ENCODE data around the gene TRIM29.

DNA sequence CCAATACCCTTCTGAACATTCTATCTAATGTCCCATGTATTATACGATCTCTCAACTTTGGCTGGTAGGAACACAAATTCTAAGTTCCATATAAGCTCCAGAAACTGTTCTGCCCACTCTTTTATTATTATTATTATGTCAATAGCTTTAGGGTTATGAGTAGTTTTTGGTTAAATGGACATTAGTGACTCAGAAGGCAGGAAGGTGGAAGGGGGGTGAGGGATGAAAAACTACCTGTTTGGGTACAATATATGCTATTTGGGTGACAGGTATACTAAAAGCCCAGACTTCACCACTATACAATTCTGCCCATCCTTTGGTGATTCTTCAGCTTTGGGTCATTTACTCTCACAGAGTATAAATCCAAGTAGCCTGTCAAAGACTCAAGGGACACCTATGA lies 22.5 kb upstream of the TRIM29 start:
- TF ChIP-seq, protein P1, sequence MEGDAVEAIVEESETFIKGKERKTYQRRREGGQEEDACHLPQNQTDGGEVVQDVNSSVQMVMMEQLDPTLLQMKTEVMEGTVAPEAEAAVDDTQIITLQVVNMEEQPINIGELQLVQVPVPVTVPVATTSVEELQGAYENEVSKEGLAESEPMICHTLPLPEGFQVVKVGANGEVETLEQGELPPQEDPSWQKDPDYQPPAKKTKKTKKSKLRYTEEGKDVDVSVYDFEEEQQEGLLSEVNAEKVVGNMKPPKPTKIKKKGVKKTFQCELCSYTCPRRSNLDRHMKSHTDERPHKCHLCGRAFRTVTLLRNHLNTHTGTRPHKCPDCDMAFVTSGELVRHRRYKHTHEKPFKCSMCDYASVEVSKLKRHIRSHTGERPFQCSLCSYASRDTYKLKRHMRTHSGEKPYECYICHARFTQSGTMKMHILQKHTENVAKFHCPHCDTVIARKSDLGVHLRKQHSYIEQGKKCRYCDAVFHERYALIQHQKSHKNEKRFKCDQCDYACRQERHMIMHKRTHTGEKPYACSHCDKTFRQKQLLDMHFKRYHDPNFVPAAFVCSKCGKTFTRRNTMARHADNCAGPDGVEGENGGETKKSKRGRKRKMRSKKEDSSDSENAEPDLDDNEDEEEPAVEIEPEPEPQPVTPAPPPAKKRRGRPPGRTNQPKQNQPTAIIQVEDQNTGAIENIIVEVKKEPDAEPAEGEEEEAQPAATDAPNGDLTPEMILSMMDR (IDR thresholded peaks at IDR 0.05) = no peak
- no peak for TF ChIP-seq POLR2A (IDR thresholded peaks at IDR 0.05)
